Measurements from ENCODE around the gene PLOD2. TPM values are rescaled to one million over a fixed set of nuclear protein-coding genes. Genes with fewer than 3 reads are reported as not detected.
A peak's percentile ranks its signal among the peaks of the same experiment; 100 is the strongest.

PLOD2 gene
- total and polyA plus RNA-seq, 9 of the 15 experiments (the other 6 are each of a cell fraction or from before 2014, with no cell fraction given), result 0.18 to 1.5 (median 0.58) TPM

GRCh38 chr3:146124126-146124801 is 36.7 kb downstream of the PLOD2 start:
- in situ Hi-C loops (cut with MboI) (no loop called here), intact Hi-C loops (cut with micrococcal nuclease) (no loop called here)
- H3K27me3 ChIP-seq (ENCODE audit: control insufficient read depth in 2 of 2, insufficient read depth in 2 of 2, low read length in 2 of 2), result no peaks in the 10 kb centered on the region
- no peak overlapping the region for H3K4me3 ChIP-seq
- no peaks in the 10 kb centered on the region for H3K9me3 ChIP-seq (replicated peaks; ENCODE audit: control insufficient read depth, insufficient read depth, low read depth, low read length)
- H3K27ac ChIP-seq (ENCODE audit: extremely low read depth, low read depth, low read length), result no peak overlapping the region
- H3K36me3 ChIP-seq (ENCODE audit: control insufficient read depth, insufficient read depth, low read length), result no peaks in the 10 kb centered on the region
- no TSS peak for BruUV-seq (replicated peaks)
- DNase-seq (ENCODE audit: extremely low read depth in 1 of 4, low spot score in 3 of 4) (no peak), ATAC-seq (no peak), FAIRE-seq (no peak)
- peak; percentile 32; the same call in 1 of the 2 replicates for TF ChIP-seq ATF3 (IDR thresholded peaks at IDR 0.05)
- TF ChIP-seq ATF3 (CRISPR knock-in tag; conservative IDR thresholded peaks at IDR 0.05), result no peak
- no peak for TF ChIP-seq XRCC4 (IDR thresholded peaks at IDR 0.05; ENCODE audit: extremely low read depth, insufficient read depth, insufficient read length)
- H4K20me1 ChIP-seq (replicated peaks; ENCODE audit: control insufficient read depth, insufficient read depth, low read length), result no peaks in the 10 kb centered on the region
- H3K79me2 ChIP-seq (ENCODE audit: control insufficient read depth, insufficient read depth, low read length), result no peaks in the 10 kb centered on the region
- 0% methylated on average over 6 of the region's 6 CpGs for WGBS (ENCODE audit: insufficient coverage, low coverage, missing lambda C conversion rate)
- no peak overlapping the region for H2AFZ ChIP-seq (ENCODE audit: low read depth, low read length)
- CTCF ChIA-PET (ENCODE audit: low intra/inter-chr PET ratio), result no interaction called here
- H3K4me2 ChIP-seq (ENCODE audit: insufficient read depth, low read length), result no peak overlapping the region
- no peaks in the 10 kb centered on the region for H3K4me1 ChIP-seq (replicated peaks in 1 of 2; ENCODE audit: control insufficient read depth in 2 of 2, insufficient read depth in 2 of 2, low read length in 2 of 2)
- POLR2A ChIA-PET, result no interaction called here
- no peaks in the 10 kb centered on the region for H3K9me1 ChIP-seq (ENCODE audit: control insufficient read depth, insufficient read depth, low read length)
- H3K9ac ChIP-seq (ENCODE audit: insufficient read depth in 1 of 2, low read depth in 2 of 2, low read length in 2 of 2), result no peak overlapping the region
